Measurements from ENCODE around the gene USP20.

The USP20 gene

DNA sequence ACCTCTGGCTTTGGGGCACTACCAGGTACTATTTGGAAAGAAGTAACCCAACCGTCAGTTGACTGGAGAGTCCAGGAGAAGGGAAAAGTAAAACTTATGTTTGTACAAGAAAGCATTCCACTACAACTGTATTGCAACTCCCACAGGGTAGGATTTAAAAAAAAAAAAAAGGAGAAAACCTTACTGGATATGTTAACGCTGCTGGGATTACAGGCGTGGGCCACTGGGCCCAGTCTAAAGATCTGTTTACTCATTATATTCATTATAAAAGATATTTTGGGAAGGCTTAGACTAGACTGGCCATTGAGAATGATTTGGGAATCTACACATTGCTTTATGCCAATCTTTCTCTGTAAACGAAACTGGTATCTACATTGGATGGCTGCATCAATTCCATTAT is 86.6 kb downstream of the USP20 start:
- DNase-seq = no peak

DNA sequence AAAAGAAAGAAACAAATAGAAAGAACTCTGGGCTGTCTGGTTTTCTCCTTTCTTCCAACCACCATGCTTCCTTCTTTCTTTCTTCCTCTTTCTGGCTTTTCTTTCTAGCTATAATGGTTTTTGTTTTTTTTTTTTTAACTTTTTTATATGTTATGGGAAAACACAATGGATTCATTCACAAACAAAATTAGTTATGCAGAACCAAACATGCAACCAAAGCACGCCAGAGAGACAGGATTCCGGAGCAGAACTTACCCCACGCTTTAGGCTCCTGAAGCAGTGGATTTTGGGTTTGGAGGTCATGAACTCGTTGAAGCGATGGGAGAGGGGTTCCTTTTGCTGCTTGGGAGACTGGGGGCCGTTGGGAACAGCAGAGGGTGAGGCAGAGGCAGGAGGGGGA is 88.3 kb downstream of the USP20 start:
- no peak for DNase-seq

DNA sequence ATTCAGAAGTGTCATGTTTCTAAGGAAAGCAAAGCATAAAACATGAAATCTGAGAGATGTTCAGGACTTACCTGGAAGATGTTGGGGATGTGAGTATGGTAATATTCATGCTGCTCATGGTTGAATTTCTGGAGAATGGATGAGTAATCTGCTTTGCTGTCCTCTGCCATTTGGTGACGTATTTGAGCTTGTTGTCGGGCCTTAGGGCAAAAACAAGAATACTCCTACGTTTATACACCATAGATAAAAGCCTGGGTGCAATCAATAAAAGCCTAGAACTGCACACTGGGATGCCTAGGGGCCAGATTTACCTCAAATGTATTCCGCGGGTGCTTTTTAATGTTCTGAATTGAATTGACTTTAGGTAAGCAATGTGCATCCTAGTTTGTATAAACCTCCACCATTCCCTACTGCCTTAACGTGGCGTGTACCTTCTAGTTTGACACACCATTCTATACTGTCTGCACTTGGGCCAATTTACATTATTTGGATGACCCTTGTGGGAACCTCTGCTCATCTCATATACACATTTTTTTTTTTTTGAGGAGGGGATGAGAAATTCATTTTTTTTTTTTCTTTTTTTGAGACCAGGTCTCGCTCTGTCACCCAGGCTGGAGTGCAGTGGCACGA is 94.4 kb downstream of the USP20 start:
- peak; percentile 11 for DNase-seq

DNA sequence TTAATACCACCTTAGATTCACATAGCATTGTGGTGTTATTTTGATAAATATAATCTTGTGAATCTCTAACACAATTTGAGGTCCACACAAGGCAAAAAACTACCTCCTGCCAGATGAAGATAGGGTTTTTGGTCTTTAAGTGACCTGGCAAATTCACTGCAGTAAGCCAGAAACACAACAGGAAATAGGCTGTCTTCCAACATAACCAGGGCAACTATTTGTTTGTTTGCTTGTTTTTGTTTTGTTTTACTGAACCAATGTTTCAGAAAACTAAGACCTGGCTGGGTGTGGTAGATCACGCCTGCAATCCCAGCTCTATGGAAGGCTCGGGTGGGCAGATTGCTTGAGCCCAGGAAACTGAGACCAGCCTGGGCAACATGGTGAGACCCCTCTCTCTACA is 95.5 kb downstream of the USP20 start:
- DNase-seq = no peak

Measured in stimulated activated CD4-positive, alpha-beta T cell treated with anti-CD3 and anti-CD28 coated beads, Interleukin-1b, Interleukin-23, amount 100 ng/mL, for 48 hours (primary cell).